WTC11 (cell line): Measurements from ENCODE around the gene ALPK1.

Experiments
- CTCF ChIP-seq: fragments of 200-600 bp; IDR thresholded peaks from 2 replicates; pipeline ENCODE4 v1.8.0; 2022; ENCODE audit warnings: antibody characterized with exemption
- JUN ChIP-seq: sonication (generic); formaldehyde crosslinking; IDR thresholded peaks from 2 replicates; pipeline ENCODE4 v1.8.0; 2023; ENCODE audit warnings: mild to moderate bottlenecking, missing genetic modification reagents
- NR2C2 ChIP-seq: sonication (generic); formaldehyde crosslinking; IDR thresholded peaks from 2 replicates; pipeline ENCODE4 v1.8.0; 2022; ENCODE audit warnings: mild to moderate bottlenecking, missing genetic modification reagents
- ZNF121 ChIP-seq: sonication (generic); formaldehyde crosslinking; IDR thresholded peaks from 2 replicates; pipeline ENCODE4 v1.8.0; 2023; ENCODE audit warnings: missing genetic modification reagents
- TF ChIP-seq, protein P1 (sequence below): sonication (generic); formaldehyde crosslinking; conservative IDR thresholded peaks from 2 replicates; pipeline ENCODE4 v1.8.1; 2022; ENCODE audit warnings: mild to moderate bottlenecking, missing genetic modification reagents
- TF ChIP-seq, protein P2 (sequence below): sonication (generic); formaldehyde crosslinking; IDR thresholded peaks from 2 replicates; pipeline ENCODE4 v1.8.0; 2022; ENCODE audit warnings: mild to moderate bottlenecking, missing genetic modification reagents
- TF ChIP-seq, protein P3 (sequence below): sonication (generic); formaldehyde crosslinking; IDR thresholded peaks from 2 replicates; pipeline ENCODE4 v1.8.1; 2022; ENCODE audit warnings: missing genetic modification reagents, borderline replicate concordance
- TF ChIP-seq, protein P4 (sequence below): sonication (generic); formaldehyde crosslinking; IDR thresholded peaks from 2 replicates; pipeline ENCODE4 v1.8.1; 2022; ENCODE audit warnings: low read depth, missing genetic modification reagents, borderline replicate concordance
- TF ChIP-seq, protein P5 (sequence below): sonication (generic); formaldehyde crosslinking; IDR thresholded peaks from 2 replicates; pipeline ENCODE4 v1.8.0; 2023; ENCODE audit warnings: mild to moderate bottlenecking, missing genetic modification reagents

- TF ChIP-seq CTCF (no peak), ZNF121 (CRISPR knock-in tag) (no peak), JUN (CRISPR knock-in tag) (no peak), NR2C2 (CRISPR knock-in tag) (no peak)
- TF ChIP-seq, protein P1, sequence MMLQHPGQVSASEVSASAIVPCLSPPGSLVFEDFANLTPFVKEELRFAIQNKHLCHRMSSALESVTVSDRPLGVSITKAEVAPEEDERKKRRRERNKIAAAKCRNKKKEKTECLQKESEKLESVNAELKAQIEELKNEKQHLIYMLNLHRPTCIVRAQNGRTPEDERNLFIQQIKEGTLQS (CRISPR knock-in tag): no peak
- TF ChIP-seq, protein P2, sequence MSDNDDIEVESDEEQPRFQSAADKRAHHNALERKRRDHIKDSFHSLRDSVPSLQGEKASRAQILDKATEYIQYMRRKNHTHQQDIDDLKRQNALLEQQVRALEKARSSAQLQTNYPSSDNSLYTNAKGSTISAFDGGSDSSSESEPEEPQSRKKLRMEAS (CRISPR knock-in tag): no peak
- TF ChIP-seq, protein P3, sequence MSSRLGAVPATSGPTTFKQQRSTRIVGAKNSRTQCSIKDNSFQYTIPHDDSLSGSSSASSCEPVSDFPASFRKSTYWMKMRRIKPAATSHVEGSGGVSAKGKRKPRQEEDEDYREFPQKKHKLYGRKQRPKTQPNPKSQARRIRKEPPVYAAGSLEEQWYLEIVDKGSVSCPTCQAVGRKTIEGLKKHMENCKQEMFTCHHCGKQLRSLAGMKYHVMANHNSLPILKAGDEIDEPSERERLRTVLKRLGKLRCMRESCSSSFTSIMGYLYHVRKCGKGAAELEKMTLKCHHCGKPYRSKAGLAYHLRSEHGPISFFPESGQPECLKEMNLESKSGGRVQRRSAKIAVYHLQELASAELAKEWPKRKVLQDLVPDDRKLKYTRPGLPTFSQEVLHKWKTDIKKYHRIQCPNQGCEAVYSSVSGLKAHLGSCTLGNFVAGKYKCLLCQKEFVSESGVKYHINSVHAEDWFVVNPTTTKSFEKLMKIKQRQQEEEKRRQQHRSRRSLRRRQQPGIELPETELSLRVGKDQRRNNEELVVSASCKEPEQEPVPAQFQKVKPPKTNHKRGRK (CRISPR knock-in tag): no peak
- TF ChIP-seq, protein P4, sequence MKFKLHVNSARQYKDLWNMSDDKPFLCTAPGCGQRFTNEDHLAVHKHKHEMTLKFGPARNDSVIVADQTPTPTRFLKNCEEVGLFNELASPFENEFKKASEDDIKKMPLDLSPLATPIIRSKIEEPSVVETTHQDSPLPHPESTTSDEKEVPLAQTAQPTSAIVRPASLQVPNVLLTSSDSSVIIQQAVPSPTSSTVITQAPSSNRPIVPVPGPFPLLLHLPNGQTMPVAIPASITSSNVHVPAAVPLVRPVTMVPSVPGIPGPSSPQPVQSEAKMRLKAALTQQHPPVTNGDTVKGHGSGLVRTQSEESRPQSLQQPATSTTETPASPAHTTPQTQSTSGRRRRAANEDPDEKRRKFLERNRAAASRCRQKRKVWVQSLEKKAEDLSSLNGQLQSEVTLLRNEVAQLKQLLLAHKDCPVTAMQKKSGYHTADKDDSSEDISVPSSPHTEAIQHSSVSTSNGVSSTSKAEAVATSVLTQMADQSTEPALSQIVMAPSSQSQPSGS (CRISPR knock-in tag): no peak
- TF ChIP-seq, protein P5, sequence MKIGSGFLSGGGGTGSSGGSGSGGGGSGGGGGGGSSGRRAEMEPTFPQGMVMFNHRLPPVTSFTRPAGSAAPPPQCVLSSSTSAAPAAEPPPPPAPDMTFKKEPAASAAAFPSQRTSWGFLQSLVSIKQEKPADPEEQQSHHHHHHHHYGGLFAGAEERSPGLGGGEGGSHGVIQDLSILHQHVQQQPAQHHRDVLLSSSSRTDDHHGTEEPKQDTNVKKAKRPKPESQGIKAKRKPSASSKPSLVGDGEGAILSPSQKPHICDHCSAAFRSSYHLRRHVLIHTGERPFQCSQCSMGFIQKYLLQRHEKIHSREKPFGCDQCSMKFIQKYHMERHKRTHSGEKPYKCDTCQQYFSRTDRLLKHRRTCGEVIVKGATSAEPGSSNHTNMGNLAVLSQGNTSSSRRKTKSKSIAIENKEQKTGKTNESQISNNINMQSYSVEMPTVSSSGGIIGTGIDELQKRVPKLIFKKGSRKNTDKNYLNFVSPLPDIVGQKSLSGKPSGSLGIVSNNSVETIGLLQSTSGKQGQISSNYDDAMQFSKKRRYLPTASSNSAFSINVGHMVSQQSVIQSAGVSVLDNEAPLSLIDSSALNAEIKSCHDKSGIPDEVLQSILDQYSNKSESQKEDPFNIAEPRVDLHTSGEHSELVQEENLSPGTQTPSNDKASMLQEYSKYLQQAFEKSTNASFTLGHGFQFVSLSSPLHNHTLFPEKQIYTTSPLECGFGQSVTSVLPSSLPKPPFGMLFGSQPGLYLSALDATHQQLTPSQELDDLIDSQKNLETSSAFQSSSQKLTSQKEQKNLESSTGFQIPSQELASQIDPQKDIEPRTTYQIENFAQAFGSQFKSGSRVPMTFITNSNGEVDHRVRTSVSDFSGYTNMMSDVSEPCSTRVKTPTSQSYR (CRISPR knock-in tag): no peak
Measured at GRCh38 chr4:112472318-112472717, 175.1 kb downstream of the ALPK1 start.
